ENCODE data around the gene PACS2.

DNA sequence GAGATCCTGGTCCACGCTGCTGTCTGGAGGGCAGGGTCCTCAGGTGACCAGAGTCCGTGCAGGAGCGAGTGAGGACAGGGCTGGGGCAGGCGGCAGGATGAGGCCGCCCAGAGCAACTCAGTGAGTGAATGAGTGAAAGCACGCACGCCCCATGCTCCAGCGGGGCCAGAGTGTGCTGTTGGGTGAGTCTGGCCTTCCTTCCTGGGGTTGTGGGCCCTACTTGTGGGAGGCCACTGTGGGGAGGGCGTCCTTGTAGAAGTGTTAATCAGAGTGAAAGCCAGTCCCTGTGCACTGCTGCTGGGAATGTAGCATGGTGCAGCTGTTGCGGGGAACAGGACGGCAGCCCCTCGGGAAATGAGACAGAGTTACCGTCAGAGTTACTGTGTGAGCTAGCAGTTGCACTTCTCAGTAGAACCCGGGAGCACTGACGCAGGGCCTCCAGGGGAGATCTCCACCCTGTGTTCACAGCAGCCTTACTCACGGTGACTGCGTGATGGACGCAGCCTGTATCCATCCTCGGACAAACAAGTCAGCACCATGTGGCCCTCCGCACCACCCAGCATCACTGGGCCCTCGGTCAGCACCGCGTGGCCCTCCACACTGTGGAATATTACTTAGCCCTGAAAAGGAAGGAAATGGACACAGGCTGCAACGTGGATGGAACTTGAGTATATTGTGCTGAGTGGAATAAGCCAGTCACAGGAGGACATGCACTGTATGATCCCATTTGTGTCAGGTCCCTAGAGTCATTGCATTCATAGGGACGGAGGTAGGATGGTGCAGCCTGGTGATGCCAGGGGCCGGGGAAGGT lies 22.1 kb downstream of the PACS2 start:
- TF ChIP-seq, protein P1, sequence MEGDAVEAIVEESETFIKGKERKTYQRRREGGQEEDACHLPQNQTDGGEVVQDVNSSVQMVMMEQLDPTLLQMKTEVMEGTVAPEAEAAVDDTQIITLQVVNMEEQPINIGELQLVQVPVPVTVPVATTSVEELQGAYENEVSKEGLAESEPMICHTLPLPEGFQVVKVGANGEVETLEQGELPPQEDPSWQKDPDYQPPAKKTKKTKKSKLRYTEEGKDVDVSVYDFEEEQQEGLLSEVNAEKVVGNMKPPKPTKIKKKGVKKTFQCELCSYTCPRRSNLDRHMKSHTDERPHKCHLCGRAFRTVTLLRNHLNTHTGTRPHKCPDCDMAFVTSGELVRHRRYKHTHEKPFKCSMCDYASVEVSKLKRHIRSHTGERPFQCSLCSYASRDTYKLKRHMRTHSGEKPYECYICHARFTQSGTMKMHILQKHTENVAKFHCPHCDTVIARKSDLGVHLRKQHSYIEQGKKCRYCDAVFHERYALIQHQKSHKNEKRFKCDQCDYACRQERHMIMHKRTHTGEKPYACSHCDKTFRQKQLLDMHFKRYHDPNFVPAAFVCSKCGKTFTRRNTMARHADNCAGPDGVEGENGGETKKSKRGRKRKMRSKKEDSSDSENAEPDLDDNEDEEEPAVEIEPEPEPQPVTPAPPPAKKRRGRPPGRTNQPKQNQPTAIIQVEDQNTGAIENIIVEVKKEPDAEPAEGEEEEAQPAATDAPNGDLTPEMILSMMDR (IDR thresholded peaks at IDR 0.05; ENCODE audit: insufficient read depth, low read length) = no peak
- TF ChIP-seq GABPA (IDR thresholded peaks at IDR 0.05; ENCODE audit: low read depth) = no peak
- TF ChIP-seq SPI1 (IDR thresholded peaks at IDR 0.05; ENCODE audit: borderline replicate concordance, low read depth) = no peak
- no peak for TF ChIP-seq POLR2AphosphoS5 (IDR thresholded peaks at IDR 0.05; ENCODE audit: low read depth)

Data from HL-60 (cell line).